SW 1271 (cell line): ENCODE data around the gene SPINT2.

ENCODE experiments used
- DNase-seq, 2 experiments: peaks; one replicate each; lab custom pipeline; 2025; lab: John Stamatoyannopoulos, UW

SPINT2 gene

DNA sequence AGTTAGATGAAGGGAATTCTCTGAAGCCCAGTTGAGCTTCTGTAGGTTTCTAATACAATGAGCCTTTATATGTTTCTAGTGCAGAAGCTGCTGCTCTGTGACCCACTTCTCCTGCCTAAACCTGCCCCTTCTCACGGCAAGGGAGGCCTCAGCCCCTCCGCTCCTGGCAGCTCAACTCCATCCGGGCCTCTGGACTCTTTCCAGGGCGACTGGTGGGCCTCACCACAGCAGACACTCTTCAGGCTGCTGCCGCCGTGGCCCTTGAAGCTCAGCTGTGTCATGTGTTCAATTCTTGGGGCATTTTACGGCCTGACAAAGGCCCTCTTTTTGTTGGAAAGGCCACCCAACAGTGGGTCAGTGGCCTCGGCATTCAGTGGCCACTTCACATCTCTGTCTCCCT, 29.7 kb downstream of the SPINT2 start:
- DNase-seq: no peak

DNA sequence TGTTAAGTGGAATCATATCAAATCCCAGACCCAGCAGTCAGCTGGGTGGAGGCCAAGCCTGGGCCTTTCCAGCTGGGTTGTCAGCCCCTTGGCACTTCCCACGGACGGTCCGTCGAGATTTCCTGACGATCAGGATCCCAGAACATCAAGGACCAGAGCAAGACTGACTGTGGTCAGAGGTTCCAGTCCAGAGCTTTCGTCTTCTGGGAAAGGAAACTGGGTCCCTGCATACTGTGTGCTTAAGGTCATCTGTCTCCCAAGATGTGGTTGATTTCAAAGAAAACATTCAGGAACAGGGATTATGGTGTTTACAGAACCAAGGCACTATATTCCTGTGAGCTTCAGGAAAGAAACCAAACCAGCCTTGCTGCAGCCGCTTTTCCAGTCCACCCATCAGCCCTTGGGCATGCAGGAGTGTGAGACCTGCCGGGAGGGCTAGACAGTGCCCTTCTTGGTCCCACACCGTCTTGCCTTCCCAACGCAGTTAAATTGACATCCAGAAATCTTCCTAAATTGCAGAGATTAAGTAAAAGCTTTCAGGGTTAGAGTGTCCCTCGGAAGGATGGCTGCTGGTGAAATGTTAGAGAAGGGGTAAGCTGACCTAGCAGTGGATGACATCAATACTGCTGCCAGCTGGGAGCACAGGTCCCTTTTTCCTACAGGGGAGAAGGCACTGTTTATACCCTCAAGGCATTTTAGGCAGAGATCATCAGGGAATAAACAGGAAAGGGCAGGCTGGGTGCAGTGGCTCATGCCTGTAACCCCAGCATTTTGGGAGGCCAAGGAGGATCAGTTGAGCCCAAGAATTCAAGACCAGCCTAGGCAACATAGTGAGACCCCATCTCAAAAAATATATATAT, 34.7 kb downstream of the SPINT2 start:
- no peak for DNase-seq

DNA sequence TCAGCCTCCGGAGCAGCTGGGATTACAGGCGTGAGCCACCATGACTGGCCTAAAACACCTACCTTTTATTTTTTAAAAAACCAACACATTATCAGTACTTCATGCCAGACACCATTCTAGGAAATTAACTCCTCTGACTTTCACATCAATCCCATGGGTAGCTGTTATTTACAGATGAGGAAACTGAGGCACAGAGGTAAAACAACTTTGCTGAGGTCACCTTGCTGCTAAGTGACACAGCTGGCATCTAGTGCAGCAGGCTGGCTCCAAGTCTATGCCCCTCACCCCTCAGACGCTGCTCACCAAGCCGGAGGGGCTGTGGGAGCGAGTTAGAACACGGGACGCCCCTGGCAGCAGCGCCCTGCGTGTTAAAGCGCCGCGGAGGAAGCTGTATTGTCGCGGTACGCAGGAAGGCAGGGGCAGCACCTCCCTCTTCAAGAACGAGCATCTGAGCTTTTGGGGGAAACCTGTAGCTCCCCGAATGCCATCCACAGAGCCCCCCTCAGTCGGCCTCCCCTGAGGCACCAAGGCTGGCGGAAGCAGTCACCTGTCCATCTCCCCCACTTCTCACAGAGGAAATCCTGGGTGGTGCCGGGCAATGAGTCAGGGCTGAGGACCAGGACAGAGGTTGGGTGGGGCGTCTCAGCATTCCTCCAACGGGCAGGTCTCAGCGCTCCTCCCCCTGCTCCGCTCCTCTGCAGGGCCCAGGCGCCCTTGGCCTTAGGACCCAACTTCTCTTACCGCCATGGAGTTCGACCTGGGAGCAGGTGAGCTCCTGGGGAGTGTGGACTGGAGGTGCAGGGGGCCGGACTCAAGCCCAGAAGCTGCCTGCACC, 39.4 kb downstream of the SPINT2 start, which contains the start of gene C19orf33:
C19orf33 (plus strand) TSS at position 735 of the 835 bp plus-strand sequence; CDS start at position 746, 11 bp downstream.
- peak; percentile 67 to 82 for DNase-seq

DNA sequence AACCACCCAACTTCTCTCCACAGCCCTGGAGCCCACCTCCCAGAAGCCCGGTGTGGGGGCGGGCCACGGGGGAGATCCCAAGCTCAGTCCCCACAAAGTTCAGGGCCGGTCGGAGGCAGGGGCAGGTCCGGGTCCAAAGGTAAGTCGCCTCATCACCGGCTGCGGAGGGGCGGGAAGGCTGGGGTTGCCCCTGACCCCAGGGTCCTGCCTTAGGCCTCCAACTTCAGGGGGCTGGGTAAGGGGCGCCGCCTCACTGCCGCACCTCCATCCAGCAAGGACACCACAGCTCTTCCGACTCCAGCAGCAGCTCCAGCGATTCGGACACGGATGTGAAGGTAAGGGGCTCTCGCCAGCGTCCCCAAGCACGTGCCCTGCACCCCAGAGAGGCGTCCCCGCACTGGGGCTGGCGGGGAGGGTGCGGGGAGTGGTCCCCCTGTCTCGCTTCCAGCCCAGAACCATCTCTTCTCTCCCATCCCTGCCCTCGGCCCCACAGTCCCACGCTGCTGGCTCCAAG, 40.0 kb downstream of the SPINT2 start:
- DNase-seq: no peak

DNA sequence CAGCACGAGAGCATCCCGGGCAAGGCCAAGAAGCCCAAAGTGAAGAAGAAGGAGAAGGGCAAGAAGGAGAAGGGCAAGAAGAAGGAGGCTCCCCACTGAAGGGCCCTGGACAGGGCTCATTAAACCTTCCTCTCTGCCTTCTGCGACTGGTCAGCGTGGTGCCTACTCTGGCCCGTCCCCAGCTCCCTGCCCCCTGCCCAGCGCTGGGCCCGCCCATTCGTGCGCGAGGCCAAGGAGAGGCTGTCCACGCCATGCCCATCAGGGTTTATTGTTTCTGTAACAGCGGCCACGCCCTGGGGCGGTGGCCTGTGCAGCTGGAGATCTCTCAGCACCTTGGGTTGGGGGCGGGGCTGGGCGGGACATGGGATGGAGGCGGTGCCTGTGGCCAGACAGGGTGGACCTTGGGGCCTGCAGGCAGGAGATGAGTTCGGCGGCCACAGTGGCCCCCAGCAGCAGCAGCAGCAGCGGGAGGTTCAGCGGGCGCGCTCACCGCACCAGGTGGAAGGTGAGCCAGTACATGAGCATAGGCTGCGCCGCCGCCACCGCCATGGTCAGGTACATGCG, 40.6 kb downstream of the SPINT2 start:
- DNase-seq: peak; percentile 79 to 88

DNA sequence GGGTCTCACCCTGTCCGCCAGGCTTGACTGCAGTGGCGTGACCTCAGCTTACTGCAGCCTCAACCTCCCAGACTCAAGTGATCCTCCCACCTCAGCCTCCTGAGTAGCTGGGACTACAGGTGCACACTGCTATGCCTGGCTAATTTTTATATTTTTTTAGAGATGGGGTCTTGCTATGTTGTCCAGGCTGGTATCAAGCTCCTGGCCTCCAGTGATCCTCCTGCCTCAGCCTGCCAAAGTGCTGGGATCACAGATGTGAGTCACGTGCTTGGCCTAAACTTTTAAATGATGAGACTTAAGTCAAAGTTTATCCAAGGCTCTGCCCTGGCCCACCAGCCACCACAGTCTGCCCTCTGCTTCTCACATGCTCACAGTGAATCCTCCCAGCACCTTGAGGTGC, 41.9 kb downstream of the SPINT2 start:
- DNase-seq: no peak

DNA sequence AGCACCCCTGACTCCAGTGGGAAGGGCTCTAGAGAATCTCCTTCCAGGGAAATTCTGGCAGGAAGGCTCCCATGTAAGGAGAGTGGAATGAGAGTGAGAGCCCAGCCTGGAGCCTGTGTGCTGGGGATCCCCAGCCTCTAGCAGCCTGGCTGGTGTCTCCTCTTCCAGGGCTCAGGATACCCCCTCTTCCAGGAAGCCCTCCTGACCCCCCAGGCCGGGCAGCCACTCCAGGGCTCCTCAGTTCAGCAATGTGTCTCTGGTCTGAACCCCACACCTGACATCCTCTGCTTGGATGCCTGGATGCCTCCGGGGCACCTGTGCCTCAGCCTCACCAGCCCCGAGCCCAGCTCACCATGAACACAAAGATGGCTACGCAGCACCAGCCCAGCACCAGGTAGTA, 42.7 kb downstream of the SPINT2 start:
- no peak for DNase-seq

DNA sequence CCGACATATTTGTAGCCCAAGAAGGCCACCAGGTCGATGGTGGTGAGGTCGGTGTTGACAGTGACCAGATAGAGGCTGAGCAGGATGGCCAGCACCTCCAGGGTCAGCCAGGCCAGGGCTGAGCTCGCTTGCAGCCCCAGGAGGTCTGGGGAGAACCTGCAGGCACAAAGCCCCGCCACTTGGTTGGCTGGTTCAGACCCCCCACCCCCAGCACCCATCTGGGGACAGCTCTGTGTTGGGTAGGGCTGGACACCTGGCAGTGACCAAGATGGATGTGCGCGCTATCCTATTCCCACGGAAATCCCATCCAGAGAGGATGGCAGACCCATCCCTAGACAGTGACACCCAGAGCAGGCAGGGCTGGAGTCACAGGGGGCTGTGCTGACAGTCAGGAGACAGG, 43.2 kb downstream of the SPINT2 start:
- no peak for DNase-seq

DNA sequence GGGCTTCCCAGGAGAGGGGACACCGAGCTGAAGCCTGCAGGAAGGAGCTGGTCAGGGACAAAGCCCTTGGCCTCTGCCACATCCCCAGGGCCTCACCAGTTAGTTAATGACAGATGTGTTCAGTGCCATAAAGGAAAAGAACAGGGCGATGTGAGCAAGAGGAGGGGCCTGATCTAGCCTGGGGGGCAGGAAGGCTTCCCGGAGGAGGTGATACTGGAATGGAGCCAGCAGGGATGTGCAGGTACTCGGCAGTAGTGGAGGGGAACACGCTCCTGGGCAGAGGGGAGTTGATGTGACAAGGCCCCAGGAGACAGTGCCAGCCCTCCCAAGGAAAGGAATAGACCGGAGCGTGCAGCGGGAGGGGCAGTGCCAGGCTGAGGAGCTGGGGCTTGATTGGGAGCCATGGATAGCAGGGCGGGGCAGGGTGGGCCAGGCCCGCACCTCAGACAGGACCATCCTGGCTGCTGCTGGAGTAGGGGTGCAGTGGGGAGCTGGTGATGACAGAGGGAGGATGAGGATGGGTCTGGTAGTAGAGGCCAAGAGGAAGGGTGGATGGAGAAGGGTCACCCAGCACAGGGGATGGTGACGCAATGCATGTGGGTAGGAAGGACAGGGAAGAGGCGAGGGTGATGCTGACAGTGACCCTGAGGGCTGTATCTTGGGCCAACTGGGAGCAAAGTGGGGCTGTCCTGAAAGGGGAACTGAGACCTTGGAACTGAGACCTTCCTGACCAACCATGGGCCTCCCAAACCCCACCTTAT, 43.8 kb downstream of the SPINT2 start:
- no peak for DNase-seq

DNA sequence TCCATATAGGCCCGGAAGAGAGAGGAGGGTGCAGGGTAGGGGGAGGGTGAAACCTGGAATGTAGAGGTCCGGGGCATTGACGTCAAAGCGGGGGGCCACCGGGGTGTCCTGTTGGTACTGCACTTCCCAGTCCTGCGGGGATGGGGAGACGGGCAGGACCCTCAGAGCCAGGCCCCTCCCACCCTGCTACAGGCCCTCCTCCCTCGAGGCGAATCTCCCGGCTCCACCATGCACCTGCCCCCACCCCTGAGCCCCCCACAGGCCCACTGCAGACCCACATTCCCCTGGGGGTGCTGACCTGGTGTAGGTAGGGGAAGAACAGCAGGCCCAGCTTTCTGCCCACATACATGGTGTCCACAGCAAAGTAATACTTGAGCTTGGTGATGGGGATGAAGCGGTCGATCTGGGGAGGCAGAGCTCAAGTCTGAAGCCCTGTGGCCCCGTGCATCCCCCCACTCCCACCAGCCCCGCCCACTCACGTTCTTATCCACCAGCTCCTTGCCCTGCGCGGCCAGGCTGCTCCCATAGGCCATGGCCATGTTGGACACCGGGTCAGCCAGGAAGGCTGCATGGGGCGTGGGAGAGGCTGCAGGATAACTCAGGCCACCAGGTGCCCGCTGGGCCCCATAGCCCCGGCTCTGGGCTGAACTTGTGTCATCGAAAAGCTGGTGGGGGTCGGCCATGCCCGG, 44.7 kb downstream of the SPINT2 start:
- DNase-seq: no peak

DNA sequence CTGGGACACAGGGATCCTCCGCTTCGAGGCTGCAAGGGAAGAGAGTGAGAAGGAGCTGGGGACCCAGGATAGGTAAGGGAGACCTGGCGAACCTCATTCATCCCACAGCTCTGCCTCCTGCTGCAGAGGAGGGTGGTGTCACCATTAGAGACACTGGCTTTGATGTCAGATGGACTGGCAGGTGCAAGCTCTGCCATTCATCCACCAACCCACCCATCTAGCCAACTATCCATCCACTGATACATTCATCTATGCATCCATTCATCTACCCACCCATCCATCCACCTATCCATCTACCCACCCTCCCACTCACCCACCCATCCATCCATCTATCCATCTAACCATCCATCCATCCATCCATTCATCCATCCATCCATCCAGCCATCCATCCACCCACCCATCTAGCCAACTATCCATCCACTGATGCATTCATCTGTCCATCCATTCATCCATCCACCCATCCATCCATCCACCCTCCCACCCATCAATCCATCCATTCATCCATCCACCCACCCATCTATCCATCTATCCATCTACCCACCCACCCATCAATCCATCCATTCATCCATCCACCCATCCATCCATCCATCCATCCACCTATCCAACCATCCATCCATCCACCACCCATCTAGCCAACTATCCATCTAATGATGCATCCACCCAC, 45.4 kb downstream of the SPINT2 start:
- no peak for DNase-seq

DNA sequence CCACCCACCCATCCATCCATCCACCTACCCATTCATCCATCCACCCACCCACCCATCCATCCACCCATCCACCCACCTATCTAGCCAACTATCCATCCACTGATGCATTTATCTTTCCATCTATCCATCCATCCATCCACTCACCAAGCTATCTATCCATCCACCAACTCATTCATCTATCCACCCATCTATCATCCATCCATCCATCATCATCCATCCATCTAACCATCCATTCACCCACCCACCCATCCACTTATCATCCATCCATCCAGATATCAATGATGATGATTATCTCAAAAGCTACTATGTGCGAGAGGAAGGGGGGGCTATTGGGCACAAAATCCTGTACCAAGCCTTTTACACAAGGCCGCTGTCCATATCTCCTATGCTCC, 45.9 kb downstream of the SPINT2 start:
- DNase-seq: no peak

DNA sequence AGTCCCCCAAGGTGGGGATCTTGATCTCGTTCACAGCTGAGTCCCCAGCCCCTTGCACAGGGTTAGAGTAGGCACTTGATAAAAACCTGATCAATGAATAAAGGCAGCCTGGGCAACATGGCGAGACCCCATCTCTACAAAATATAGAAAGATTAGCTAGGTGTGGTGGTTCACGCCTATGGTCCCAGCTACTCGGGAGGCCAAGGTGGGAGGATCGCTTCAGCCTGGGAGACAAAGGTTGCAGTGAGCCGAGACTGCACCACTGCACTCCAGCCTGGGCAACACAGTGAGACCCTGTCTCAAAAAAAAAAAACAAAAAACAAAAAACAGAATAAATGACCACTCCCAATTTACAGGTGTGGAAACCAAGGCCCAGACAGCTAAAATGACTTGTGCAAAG, 46.6 kb downstream of the SPINT2 start:
- DNase-seq: no peak

DNA sequence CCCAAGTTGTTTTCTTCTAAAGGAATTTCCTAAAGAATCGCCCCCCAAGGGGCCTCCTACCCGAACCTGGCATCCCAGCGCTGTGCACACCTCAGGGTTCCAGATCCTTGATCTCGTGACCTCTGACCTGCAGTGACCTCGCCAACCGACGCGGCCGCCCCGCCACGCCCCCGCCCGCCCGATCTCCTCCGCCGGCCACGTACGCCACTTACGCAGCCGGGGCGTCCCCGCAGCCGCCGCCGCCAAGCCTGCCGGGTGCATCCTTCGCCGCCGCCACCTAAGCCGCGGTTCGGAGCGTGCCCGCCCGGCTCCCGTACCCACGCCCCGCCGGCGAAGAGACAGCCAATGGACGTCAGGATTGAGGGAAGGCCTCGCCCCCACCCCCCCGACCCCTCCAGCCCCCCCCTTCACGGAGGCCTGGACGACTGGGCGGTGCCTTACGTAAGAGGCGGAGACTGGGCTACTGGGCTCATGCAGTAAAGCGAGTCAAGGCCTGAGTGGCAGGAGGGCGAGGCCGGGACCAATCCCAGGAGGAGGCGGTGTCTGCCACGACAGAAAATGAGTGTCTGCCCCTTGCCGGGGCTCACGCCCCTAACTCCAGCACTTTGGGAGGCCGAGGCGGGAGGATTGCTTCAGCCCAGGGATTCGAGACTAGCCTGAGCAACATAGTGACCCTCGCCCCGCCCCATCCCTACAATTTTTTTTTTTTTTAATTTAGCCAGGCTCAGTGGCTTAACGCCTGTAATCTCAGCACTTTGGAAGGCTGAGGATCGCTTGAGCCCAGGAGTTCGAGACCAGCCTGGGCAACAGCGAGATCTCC, 51.5 kb downstream of the SPINT2 start, which contains the start of gene YIF1B:
YIF1B (minus strand) TSS at position 291 of the 820 bp plus-strand sequence; CDS start at position 261, 30 bp downstream.
- DNase-seq: peak; percentile 93 to 94

DNA sequence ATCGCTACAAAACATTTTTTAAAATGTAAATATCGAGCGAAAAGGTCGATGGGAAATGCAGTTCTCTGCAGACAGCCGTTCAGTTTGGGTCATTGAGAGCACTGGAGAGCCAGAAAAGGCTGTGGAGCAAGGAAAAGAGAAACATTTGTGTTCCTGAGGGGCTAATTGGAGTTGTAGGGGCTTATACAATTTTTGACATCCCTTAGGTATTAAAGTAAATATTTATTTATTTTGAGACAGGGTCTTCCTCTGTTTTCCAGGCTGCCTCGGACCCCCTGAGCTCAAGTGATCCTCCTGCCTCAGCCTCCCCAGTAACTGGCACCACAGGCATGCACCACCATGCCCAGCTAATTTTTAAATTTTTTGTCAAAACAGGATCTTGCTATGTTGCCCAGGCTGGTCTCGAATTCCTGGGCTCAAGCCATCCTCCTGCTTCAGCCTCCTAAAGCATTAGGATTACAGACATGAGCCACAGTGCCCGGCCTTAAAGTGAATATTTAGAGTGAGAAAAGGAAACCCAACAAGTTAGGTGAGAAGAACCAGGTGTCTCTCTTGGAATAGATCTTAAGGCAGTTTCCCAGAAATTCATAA, 52.2 kb downstream of the SPINT2 start:
- DNase-seq: no peak

DNA sequence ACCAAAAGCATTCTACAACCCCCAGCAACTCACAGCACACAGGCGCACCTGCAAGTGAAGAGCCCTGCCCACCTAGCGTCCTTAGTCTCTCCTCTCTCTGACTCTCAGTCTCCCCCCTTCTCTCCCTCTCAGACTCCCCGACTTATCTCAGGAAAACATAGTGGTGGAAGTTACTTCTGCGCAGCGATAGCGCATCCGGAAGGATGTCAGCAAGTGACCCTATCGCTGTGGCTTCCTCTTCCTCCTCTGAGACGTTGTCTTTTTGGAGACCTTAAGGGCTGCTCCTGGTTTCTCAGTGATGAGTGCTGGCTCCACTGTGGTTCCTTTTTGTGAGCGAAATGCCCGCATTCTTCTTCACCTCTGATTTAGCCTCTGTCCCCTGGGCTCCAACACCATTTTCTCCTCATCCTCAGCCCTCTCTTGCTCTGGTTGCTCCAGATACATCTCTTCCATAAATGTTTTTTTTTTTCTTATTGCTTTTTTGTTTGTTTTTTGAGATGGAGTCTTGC, 52.8 kb downstream of the SPINT2 start:
- DNase-seq: no peak

DNA sequence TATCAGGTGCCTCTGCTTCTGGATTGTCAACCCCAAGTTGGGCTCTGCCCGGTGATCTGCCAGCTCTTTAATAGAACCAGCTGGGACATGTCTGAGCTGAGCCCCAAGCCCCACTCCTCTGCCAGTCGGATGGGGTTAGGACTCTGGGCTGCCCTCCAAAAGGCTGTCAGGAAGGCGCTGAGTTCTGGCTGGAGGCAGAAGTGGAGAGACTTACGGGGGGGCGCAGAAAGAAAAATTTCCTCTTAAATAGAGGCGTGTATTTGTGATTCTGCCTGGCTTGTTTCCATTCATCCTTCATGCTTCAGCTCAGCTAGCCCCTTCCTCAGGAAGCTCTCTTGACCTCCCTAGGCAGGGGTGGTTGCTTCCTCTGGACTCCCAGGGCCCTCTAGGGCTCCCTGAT, 54.3 kb downstream of the SPINT2 start:
- no peak for DNase-seq

DNA sequence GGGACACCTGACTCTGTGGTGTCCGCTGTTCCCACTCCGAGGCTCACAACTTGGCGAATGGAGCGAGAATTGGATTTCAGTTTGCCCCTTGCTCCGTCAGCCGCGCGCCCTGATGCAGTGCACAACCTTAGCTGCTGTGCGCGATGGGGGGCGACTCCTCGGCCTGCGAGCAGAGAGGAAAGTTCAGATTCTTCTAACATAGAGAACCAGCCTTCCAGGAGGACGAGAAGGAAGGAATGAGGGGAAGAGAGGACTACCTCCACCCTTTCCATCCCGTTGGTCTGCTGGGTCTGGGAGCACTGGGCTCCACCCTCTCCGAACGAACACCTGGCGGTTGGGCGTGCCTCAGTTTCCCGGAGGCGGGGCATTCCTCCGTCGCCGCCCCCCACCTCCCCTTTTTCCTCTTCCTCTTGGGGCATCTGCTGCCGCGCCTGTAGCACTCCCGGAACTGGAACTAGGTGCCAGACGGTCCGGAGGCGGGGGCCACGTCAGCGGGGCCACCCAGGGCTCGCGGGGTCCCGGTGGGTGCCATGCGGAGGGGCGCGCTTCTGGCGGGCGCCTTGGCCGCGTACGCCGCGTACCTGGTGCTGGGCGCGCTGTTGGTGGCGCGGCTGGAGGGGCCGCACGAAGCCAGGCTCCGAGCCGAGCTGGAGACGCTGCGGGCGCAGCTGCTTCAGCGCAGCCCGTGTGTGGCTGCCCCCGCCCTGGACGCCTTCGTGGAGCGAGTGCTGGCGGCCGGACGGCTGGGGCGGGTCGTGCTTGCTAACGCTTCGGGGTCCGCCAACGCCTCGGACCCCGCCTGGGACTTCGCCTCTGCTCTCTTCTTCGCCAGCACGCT, 55.3 kb downstream of the SPINT2 start, which contains the start of gene KCNK6:
KCNK6 (plus strand) TSS at position 425 of the 838 bp plus-strand sequence; CDS start at position 531, 106 bp downstream.
- DNase-seq: no peak
